Measurements from ENCODE around the gene CPXM2.
"Not testable (repeated sequence)": the region's sequence is repeated elsewhere in the genome, so short reads cannot be mapped to it uniquely, and the experiment has no call there.

CPXM2 gene

DNA sequence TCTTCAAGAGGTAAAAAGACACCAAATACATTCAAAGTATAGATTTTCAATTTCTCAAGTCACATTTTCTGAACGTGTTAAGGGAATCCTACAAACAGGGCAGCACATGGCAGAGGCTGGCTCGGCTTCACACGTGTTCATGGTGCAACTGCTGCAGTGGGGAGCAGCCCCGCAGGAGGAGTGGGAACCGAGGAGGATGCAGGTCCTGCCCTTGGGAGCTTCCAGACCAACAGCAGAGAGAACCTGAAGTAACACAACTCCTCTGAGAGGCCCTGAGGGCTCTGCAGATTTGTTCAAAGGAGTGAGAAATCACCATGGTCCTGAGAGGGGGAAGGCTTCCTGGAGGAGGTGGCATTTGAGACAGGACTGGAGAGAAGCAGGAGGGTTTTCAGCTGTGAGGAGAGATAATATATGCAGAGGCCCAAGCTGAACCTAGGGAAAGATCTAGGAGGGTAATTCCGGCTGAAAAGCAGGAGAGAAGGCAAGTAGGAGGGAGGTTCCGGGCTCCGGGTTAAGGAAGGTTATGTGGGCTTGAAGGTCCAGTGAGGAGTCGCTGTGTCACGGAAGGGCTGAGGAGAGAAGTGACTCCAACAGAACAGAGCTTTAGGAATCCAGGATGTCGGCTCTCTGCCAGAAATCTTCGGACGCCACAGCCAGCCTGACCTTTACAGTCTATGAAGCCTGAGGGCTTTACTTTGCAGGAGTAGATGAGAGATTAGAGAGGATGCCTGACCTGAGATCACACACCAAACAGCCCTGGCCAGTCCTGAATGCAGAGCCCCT, 148.0 kb downstream of the CPXM2 start:
- no peak overlapping the region for H3K27ac Mint-ChIP-seq
- H3K27me3 Mint-ChIP-seq = peaks cover 6 to 23% of the 10 kb centered on the region in 2 donors

DNA sequence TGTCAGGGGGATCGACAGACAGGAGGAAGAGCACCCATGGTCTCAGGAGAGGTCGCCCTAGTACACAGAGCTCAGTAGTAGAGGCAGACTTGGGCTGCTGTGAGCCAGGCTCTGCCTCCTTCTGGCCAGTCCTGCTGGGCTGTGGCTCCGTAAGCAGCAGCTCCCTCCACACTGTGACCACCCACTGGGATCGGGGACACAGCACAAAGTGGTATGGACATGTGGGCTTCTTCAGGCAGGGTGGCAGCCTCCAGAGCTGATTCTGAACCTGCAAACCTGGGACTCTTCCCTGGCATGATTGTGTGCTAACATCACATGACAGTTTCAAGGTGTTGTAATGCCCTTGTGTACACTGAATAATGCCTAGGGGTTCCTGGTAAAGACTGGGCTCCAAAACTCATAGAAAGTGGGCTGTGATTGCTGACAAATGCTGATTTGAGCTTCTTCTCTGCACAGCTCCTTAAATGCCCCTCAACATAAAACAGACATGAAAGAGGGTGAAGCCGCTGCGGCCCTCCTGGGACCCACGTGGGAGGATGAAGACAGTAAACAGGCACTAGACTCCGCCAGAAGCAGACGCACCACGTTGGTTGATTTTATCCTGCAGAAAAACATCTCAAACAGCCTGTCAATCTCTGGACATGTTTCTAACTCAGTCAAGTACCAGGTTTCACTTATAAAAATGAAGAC, 148.7 kb downstream of the CPXM2 start:
- Mint-ChIP-seq H3K4me1 (no peaks in the 10 kb centered on the region), H3K27me3 (peaks cover 6 to 23% of the 10 kb centered on the region in 2 donors), H3K9me3 (peaks cover 3 to 5% of the 10 kb centered on the region in 2 donors), H3K36me3 (no peaks in the 10 kb centered on the region), H3K27ac (no peak overlapping the region), H3K4me3 (no peak overlapping the region)
- no peak for DNase-seq
- ATAC-seq (replicated peaks) = no peak

More for the DNA sequence above, 148.0 kb downstream of the CPXM2 start:
- Mint-ChIP-seq H3K36me3 (no peaks in the 10 kb centered on the region), H3K9me3 (peaks cover 3% of the 10 kb centered on the region in 2 donors), H3K4me3 (no peak overlapping the region), H3K4me1 (no peaks in the 10 kb centered on the region)
- DNase-seq = no peak
- ATAC-seq (replicated peaks) = no peak

DNA sequence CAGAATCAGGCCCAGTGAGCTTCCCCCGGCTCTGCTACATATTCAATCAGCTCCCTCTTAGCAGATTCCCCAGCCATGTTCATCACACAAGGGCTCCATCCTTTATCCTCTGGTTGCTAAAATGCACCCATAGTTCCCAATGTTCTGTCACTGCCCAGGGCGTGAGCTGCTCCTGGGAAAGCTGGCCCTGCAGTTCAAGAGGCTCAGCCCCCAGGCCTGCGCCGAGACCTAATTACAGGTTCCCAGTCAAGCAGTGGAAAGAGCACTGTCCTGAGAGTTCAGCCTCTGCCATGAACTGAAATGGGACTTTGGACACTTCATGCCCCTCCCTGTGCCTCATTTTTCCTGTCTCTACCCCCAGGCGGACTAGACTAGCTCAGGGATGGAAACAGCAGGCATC, 149.9 kb downstream of the CPXM2 start:
- H3K36me3 Mint-ChIP-seq = no peaks in the 10 kb centered on the region
- no peak overlapping the region for H3K4me3 Mint-ChIP-seq
- no peak for ATAC-seq (replicated peaks)
- peaks cover 3 to 8% of the 10 kb centered on the region in 2 donors for H3K9me3 Mint-ChIP-seq
- peaks cover 6 to 23% of the 10 kb centered on the region in 2 donors for H3K27me3 Mint-ChIP-seq
- H3K27ac Mint-ChIP-seq = no peak overlapping the region
- no peak for DNase-seq
- no peaks in the 10 kb centered on the region for H3K4me1 Mint-ChIP-seq

DNA sequence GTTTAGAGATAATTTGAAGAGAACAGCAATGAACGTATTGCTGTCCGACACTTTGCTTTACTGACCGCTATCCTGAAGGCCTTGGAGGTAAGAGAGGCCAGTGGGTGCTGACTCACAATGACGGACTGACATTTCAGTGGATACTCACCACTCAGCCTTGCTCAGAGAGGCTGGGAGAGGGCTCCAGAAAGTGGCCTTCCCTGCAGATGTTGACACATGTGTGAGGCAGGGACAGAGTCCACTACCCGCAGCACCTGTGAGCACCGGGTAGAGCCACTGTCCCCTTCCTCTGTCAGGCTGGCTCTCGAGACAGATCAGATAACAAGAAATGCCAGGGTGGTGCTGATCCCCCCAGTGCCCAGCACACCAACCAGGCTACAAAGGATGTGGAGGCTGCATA, 150.5 kb downstream of the CPXM2 start:
- Mint-ChIP-seq H3K9me3 (peaks cover 3 to 8% of the 10 kb centered on the region in 2 donors), H3K4me1 (no peaks in the 10 kb centered on the region), H3K36me3 (no peaks in the 10 kb centered on the region), H3K27me3 (peaks cover 6 to 23% of the 10 kb centered on the region in 2 donors), H3K27ac (no peak overlapping the region), H3K4me3 (no peak overlapping the region)
- DNase-seq (no peak), ATAC-seq (replicated peaks) (no peak)

DNA sequence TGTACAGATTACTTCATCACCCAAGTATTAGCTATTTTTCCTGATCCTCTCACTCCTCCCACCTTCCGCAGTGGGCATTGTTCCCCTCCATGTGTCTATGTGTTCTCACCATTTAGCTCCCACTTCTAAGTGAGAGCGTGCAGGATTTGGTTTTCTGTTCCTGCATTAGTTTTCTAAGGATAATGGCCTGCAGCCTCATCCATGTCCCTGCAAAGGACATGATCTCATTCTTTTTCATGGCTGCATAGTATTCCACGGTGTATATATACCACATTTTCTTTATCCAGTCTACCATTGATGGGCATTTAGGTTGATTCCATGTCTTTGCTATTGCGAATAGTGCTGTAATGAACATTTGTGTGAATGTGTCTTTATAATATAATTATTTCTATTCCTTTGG, 154.7 kb downstream of the CPXM2 start:
- H3K9me3 Mint-ChIP-seq = peaks cover 7 to 10% of the 10 kb centered on the region in 2 donors

DNA sequence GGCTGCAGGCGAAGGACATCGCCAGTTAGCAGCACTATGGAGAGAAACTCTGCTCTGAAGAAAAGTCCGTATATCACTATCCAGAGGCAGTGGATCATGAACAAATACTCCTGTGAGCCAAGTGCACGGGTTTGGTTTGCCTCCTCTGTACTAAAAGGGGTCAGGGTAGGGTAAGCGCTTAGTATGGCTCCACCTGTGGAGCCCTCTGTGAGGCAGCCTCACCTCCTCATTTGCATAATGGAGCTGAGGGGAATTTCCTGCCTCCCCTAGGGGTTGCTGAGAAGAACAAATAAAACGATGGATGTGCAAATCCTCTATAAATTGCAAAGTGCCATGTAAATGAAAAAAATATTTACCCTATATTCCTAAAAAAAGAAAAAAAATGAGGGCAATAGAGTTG, 162.1 kb downstream of the CPXM2 start:
- H3K27me3 Mint-ChIP-seq = peaks cover 6 to 16% of the 10 kb centered on the region in 2 donors
- H3K4me1 Mint-ChIP-seq = no peaks in the 10 kb centered on the region
- DNase-seq (no peak), ATAC-seq (replicated peaks) (no peak)
- H3K36me3 Mint-ChIP-seq = no peaks in the 10 kb centered on the region
- H3K27ac Mint-ChIP-seq = no peak overlapping the region
- H3K4me3 Mint-ChIP-seq = no peak overlapping the region
- peaks cover 0 to 2% of the 10 kb centered on the region in 2 donors for H3K9me3 Mint-ChIP-seq

More for the DNA sequence above, 154.7 kb downstream of the CPXM2 start:
- not testable (repeated sequence) for H3K4me3 Mint-ChIP-seq; DNase-seq; H3K27ac Mint-ChIP-seq; ATAC-seq (replicated peaks); H3K36me3 Mint-ChIP-seq; H3K4me1 Mint-ChIP-seq
- H3K27me3 Mint-ChIP-seq = peaks cover 0 to 12% of the 10 kb centered on the region in 2 donors

DNA sequence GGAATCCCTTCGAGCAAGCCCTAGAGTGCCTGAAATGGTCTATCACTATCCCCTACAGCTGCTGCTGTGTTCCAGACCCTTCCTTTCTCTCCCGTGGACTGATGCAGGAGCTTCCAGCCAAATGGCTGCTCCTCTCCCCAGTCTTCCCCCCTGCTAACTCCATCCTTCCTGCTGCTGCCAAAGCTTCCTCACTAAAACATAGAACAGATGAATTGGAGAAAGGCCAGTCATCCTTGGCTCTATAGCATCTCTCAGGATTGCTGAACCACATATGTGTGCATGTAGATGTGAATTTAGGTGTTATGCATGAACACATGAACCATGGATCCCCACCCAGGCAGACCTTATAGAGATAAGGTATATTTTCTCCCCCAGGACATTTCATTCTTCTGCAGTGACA, 164.8 kb downstream of the CPXM2 start:
- no peaks in the 10 kb centered on the region for H3K36me3 Mint-ChIP-seq
- H3K4me3 Mint-ChIP-seq = no peak overlapping the region
- H3K4me1 Mint-ChIP-seq = no peaks in the 10 kb centered on the region
- DNase-seq (no peak), ATAC-seq (replicated peaks) (no peak)
- H3K9me3 Mint-ChIP-seq = peaks cover 0 to 2% of the 10 kb centered on the region in 2 donors
- no peak overlapping the region for H3K27ac Mint-ChIP-seq
- H3K27me3 Mint-ChIP-seq = peaks cover 11 to 24% of the 10 kb centered on the region in 2 donors

DNA sequence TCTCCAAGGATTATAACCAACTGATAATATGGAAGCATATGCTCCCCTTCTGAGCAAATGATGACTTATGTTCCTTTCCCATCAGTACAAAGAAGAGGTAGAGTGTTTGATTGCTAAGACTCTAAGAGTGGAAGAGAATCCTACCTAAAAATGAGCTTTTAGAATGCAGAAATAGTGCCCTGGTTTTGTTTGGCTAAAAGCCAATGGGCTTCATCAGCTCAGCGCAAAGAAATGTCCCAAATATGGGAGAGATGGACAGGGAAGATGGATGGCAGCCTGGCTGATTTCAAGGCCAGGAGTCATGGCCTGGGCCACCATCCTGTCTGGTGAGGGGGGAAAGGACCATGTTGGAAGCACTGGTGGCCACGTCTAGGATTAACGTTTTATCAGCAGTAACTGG, 165.2 kb downstream of the CPXM2 start:
- Mint-ChIP-seq H3K36me3 (no peaks in the 10 kb centered on the region), H3K27me3 (peaks cover 11 to 28% of the 10 kb centered on the region in 2 donors), H3K9me3 (peaks cover 0 to 2% of the 10 kb centered on the region in 2 donors), H3K4me3 (no peak overlapping the region), H3K27ac (no peak overlapping the region), H3K4me1 (no peaks in the 10 kb centered on the region)
- ATAC-seq (replicated peaks) = no peak
- no peak for DNase-seq

DNA sequence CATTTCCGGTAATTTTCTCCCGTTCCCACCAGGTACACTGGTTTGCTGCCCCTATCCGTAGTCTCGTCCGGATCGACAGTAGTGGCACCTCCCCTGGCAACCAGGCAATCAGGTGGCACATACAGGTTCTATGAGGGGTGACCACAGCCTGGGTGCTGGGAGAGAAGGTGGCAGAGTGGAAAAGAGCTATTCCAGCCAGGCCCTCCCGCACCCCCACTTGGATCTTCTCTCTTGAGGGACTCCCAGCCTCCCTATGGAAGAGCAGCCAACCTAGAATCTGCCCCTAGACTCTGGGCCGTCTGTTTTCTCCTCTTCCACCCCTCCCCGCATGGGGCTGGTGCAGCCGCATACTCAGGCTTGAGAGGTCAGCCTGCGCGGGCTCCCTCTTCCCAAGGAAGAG, 166.9 kb downstream of the CPXM2 start:
- ATAC-seq (replicated peaks) (no peak), DNase-seq (no peak)
- Mint-ChIP-seq H3K4me3 (no peak overlapping the region), H3K36me3 (no peaks in the 10 kb centered on the region), H3K4me1 (no peaks in the 10 kb centered on the region), H3K27me3 (peaks cover 15 to 38% of the 10 kb centered on the region in 2 donors), H3K27ac (no peak overlapping the region), H3K9me3 (no peaks in the 10 kb centered on the region)

DNA sequence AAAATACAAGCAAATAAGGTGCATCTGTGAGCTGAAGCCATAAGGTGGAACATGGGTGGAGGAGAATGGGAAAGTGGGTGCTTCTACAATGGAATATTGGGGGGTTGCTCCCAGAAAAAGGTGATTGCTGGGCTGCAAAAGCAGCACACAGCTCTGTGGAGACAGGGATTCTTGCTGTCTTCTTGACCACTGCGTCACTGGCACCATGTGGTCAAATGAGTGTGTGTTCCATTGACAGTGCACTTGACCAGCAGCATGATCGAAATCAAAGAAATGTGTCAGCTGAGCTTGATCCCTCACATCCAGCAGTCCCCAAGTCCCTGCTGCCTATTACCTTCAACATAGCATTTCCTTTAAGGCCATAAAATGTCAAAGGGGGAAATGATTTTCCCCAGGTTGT, 169.3 kb downstream of the CPXM2 start:
- Mint-ChIP-seq H3K27me3 (peaks cover 13 to 37% of the 10 kb centered on the region in 2 donors), H3K4me1 (no peaks in the 10 kb centered on the region), H3K36me3 (no peaks in the 10 kb centered on the region), H3K4me3 (no peak overlapping the region), H3K9me3 (peaks cover 0 to 4% of the 10 kb centered on the region in 2 donors), H3K27ac (no peak overlapping the region)
- no peak for ATAC-seq (replicated peaks)
- no peak for DNase-seq

DNA sequence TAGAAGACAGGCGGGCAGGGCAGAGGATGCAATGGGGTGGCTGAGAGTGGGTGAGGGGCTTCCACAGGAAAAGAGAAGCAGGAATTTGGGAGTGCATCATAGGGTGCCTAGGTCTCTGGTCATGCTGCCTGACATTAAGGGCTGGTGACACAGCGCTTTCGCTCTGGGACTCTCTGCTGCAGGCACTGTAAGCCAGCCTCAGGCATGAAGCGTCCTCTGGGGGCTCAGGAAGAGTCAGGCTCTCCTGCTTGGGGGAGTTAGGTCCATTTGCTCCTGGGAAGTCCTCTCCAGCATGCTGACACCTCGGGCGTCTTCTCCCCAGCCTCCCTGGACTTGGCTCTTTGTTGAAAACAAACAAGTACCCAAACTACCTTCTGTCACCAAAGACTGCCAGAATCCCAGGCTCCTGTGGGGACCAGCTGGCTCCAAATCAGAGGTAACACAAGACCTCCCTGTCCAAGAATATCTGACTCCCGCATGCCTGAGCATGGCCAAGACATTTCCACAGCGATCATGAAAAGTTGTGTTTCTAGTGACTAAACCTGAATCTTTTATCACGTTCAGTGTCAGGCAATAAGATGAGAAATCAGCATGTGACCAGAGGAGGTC, 170.1 kb downstream of the CPXM2 start:
- no peak for ATAC-seq (replicated peaks)
- Mint-ChIP-seq H3K36me3 (no peaks in the 10 kb centered on the region), H3K27me3 (peaks cover 13 to 37% of the 10 kb centered on the region in 2 donors), H3K9me3 (peaks cover 0 to 4% of the 10 kb centered on the region in 2 donors), H3K4me1 (no peaks in the 10 kb centered on the region), H3K27ac (no peak overlapping the region), H3K4me3 (no peak overlapping the region)
- no peak for DNase-seq

DNA sequence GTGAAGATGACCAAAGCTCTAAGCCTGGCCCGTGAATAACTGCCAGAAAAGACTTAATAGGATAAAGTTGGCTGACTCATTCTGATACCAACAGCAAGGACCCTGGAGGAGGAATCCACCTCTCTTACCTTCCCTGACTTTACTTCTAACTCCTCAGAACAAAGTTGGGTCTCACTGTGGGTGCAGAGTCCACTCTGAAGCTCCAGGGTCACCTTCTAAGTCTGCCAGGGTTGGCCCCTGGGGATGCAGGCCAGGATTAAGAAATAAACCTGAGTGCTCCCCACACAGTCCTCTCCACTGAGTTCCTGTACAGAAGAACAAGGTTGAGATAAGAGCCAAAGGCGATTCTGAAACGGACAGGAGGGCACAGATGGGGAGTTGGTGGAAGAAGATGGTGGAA, 171.1 kb downstream of the CPXM2 start:
- peaks cover 17 to 37% of the 10 kb centered on the region in 2 donors for H3K27me3 Mint-ChIP-seq
- no peak overlapping the region for H3K27ac Mint-ChIP-seq
- no peak for DNase-seq
- H3K36me3 Mint-ChIP-seq = no peaks in the 10 kb centered on the region
- H3K4me3 Mint-ChIP-seq = no peak overlapping the region
- no peaks in the 10 kb centered on the region for H3K4me1 Mint-ChIP-seq
- ATAC-seq (replicated peaks) = no peak
- peaks cover 0 to 4% of the 10 kb centered on the region in 2 donors for H3K9me3 Mint-ChIP-seq

DNA sequence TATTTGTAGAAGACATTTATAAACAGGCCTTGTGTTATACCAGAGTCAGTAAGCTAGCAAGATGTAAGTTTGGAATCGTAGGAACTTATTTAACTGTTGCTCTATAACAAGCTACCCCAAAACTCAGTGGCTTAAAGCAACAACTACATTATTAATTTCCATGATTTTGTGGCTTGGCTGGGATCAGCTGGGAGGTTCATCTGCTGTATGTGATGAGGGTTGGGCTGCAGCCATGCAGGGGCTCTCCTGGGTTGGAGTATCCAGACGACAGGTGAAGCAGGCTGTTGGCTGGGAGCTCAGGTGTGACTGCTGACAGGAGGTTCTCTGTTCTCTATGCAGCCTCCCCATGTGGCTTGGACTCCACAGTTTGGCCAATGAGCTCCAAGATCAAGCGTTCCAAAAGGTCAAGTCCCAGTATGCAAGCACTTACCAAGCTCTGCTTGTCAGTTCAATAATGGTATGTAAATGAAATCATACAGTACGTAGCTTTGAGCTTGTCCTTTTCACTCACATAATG, 173.0 kb downstream of the CPXM2 start:
- H3K9me3 Mint-ChIP-seq = peaks cover 0 to 6% of the 10 kb centered on the region in 2 donors
- peaks cover 23 to 42% of the 10 kb centered on the region in 2 donors for H3K27me3 Mint-ChIP-seq
- ATAC-seq (replicated peaks) (no peak), DNase-seq (no peak)
- H3K27ac Mint-ChIP-seq = no peak overlapping the region
- H3K4me1 Mint-ChIP-seq = no peaks in the 10 kb centered on the region
- H3K4me3 Mint-ChIP-seq = no peak overlapping the region
- H3K36me3 Mint-ChIP-seq = no peaks in the 10 kb centered on the region

DNA sequence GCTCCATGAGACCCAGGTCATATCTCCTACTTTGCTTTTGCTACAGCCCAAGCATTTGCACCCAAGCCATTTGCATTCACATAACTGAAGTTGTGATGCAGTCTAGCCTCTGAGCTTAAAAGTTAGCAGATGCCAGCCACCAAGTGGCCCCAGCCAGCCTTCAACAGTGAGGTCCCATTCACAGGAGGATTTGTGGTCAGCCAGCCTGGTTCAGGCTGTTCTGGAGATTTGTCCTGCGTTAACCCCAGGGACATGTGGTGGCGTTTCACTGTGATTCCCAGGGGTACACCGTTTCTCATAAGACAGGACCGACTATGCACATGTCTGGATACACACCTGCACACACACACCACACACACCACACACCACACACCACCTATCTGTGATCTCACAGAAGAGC, 174.3 kb downstream of the CPXM2 start:
- no peak overlapping the region for H3K4me3 Mint-ChIP-seq
- peaks cover 23 to 43% of the 10 kb centered on the region in 2 donors for H3K27me3 Mint-ChIP-seq
- H3K36me3 Mint-ChIP-seq = no peaks in the 10 kb centered on the region
- no peak for DNase-seq
- no peak overlapping the region for H3K27ac Mint-ChIP-seq
- no peaks in the 10 kb centered on the region for H3K4me1 Mint-ChIP-seq
- peaks cover 3 to 6% of the 10 kb centered on the region in 2 donors for H3K9me3 Mint-ChIP-seq
- ATAC-seq (replicated peaks) = no peak
